GM20000 (cell line): ENCODE data around the gene AMPD2.

ENCODE experiments used
- DNase-seq: peaks from one replicate; pipeline ENCODE4 v3.0.0; 2012; ENCODE audit warnings: low spot score
- TF ChIP-seq, protein P1 (sequence below): IDR thresholded peaks from 2 replicates; pipeline ENCODE4 v1.5.1; 2012; ENCODE audit warnings: mild to moderate bottlenecking, control low read depth; ENCODE audit errors: extremely low read depth, missing control alignments

AMPD2 gene

DNA sequence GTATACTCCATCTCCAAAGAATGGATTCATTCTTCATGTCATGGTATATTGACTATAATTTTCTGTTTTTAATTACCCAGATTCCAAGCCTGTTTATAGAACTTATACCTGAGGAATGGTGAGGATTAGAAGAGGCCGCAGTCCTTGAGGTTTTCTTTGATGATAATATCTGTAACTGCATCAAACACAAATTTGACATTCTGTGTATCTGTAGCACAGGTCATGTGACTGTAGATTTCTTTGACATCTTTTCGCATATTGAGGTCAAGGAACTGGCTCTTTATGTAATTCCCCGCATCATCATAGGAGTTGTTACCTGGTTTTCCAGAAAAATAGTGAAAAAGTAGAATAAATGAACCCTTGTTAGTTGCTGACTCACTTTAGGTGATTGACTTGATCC, 16.4 kb upstream of the AMPD2 start:
- TF ChIP-seq, protein P1, sequence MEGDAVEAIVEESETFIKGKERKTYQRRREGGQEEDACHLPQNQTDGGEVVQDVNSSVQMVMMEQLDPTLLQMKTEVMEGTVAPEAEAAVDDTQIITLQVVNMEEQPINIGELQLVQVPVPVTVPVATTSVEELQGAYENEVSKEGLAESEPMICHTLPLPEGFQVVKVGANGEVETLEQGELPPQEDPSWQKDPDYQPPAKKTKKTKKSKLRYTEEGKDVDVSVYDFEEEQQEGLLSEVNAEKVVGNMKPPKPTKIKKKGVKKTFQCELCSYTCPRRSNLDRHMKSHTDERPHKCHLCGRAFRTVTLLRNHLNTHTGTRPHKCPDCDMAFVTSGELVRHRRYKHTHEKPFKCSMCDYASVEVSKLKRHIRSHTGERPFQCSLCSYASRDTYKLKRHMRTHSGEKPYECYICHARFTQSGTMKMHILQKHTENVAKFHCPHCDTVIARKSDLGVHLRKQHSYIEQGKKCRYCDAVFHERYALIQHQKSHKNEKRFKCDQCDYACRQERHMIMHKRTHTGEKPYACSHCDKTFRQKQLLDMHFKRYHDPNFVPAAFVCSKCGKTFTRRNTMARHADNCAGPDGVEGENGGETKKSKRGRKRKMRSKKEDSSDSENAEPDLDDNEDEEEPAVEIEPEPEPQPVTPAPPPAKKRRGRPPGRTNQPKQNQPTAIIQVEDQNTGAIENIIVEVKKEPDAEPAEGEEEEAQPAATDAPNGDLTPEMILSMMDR = no peak
- no peak for DNase-seq

DNA sequence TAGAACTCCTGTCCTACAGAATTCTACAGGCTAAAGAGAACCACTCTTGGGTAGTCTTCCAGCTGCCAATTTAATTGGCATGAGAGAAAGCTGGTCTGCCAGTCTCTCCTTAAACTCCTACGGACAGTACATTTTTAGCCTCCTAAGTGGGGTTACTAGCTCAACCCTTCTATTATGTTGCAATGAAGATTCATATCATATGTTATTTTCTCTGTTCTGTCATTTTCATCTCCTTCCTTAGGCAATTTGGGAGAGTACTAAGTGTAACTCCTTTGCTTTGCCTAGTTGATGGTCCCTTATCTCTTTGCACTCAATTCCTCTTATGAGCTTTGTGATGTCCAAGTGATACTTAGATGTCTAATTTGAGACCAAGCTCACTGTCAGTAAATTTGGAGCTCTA, 14.3 kb upstream of the AMPD2 start:
- DNase-seq = no peak
- TF ChIP-seq, protein P1 = no peak

DNA sequence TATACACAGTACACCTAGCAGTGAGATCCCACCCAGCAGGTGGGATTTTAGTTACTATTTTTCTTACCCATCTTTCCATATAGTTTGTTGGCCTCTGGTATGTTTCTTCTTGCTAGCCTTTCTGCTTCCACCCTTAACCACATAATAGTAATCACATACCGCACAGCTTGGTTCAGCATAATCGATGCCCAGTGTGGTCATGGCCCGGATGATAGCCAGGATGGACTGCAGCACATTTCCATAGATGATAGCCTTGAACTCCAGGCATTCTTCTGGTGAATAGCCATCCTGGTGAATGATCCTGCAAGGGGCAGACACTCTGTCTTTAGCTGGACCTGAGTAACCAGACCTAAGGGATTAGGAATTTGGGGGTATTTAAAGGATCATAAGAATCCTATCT, 9.8 kb upstream of the AMPD2 start:
- no peak for DNase-seq
- TF ChIP-seq, protein P1 = no peak

DNA sequence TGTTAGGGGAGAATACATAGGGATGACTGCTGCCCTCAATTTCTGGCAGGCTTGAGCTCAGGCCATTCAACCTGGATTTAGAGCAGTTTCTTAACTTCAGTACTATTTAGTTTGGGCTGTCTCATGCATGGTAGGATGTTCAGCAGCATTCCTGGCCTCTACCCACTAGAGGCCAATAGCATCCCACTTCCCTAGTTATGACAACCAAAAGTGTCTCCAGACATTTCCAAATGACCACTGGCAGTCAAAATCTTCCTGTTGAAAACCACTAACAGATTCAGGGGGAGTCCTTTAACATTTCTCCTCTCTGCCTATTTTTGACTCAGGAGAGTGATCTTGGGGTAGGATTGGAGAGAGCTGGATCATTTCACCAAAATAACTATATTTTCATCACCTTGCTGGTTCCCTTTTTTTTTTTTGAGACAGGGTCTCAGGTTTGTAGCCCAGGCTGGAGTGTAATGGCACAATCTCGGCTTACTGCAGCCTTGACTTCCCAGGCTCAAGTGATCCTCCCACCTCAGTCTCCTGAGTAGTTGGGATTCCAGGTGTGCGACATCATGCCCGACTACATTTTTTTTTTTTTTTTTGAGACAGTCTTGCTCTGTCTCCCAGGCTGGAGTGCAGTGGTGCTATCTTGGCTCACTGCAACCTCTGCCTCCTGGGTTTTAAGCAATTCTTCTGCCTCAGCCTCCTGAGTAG, 8.9 kb upstream of the AMPD2 start:
- TF ChIP-seq, protein P1 = no peak
- no peak for DNase-seq

DNA sequence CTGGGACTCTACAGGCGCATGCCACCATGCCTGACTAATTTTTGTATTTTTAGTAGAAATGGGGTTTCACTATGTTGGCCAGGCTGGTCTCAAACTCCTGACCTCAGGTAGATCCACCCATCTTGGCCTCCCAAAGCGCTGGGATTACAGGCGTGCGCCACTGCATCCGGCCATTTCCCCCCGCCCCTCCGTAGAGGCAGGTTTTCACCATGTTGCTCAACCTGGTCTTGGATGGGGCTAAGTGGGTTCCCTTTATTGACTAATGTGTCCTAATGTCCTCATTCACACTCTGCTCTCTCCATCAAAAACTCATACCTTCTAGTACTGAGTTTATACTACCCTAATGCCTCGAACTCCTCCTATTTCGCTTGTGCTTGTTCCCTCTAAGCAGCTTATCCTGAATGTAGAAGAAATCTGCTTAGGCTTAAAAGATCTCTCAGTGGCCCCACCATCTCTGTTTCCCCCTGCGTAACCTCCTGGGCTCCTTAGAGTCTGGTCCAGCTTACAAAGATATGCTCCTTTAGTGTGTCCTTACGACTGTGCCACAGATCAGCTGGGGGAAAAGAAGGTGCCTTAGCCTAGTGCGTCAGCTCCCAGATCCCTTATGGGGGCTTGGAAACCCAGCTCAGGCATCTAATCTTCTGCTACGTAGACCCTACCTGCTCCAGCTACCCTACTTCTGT, 8.2 kb upstream of the AMPD2 start:
- DNase-seq = no peak
- TF ChIP-seq, protein P1 = no peak

DNA sequence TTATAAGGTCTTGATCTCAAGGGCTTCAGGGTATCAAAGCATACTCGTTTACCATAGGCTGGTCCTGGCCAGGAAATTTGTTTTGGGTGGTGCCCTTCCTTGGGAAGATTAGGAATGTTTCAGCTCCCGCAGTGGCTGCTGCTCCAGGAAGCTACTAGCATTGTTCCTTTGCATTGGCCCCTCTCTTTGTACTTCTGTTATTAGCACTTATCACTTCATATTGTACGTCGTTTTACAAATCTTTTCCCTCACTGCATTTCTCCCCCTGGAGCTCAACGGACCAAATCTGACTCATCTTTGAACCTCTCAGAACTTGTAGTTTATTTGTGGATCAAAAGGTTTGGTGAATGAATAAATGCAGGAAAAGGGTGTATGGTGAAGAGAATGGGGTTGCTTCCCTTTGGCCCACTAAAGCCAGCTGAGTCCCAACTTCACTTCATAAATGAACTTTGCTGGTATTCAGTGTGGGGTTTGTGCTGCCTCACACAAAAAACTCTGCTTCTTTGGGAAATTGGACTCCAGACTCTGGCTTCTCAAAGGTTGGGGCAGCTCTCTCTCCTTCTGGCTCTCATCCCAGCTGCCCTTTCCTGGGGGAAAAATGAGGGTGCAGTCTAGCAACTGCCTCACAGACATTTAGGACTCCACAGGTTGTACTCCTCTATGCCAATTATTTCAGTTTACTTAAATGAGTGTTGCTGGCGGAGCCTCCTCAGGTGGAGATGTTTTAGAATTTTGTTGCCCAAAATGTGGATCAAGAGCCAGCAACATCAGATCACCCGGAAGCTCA, 6.1 kb upstream of the AMPD2 start:
- DNase-seq = no peak
- TF ChIP-seq, protein P1 = no peak

DNA sequence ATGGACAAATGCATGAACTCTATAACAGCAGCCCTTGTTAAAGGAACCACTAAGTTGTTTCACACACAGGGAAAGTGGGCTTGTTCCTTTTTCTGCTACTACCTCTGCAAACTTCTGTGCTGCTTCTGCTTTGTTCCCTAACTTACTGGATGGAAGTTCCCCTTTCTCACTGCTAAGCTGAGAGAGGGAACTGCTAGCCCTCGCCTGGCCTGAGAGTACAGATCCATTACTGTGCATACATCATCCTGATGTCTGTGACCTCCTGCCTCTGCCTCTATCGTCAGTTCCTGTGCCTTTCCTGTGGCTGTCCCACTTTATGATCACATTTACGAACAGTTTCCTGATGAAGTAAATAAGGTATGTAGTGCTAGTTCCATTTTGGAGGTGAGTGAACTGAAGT, 3.8 kb upstream of the AMPD2 start:
- TF ChIP-seq, protein P1 = no peak

More for the DNA sequence above, 3.8 kb upstream of the AMPD2 start:
- DNase-seq = peak; percentile 32
